Neural progenitor cell (in vitro differentiated cells): ENCODE data around the gene DCLK2. TPM values are rescaled to one million over a fixed set of nuclear protein-coding genes. Genes with fewer than 3 reads are reported as not detected.

ENCODE experiments used
- DNase-seq: peaks from one replicate; pipeline ENCODE4 v3.0.0-alpha.2; 2016; ENCODE audit warnings: low spot score
- H2AFZ ChIP-seq: fragments of 200-600 bp; sonication (generic); replicated peaks from 2 replicates; pipeline ENCODE4 v1.6.1; 2016; ENCODE audit warnings: antibody characterized with exemption
- H3F3A ChIP-seq: fragments of 200-600 bp; sonication (generic); 2 replicates; pipeline ENCODE4 v1.6.1; 2016; ENCODE audit warnings: antibody characterized with exemption, low read depth
- H3K27ac ChIP-seq: fragments of 200-600 bp; sonication (generic); 2 replicates; pipeline ENCODE4 v1.5.1; 2016; ENCODE audit warnings: mild to moderate bottlenecking
- H3K27me3 ChIP-seq: fragments of 200-600 bp; sonication (generic); 2 replicates; pipeline ENCODE4 v1.6.1; 2016; ENCODE audit warnings: mild to moderate bottlenecking, moderate library complexity
- H3K36me3 ChIP-seq: fragments of 200-600 bp; sonication (generic); 2 replicates; pipeline ENCODE4 v1.5.1; 2016
- H3K4me1 ChIP-seq: fragments of 200-600 bp; sonication (generic); 2 replicates; pipeline ENCODE4 v1.6.1; 2016; ENCODE audit warnings: mixed run types
- H3K4me2 ChIP-seq: fragments of 200-600 bp; sonication (generic); 2 replicates; pipeline ENCODE4 v1.6.1; 2016
- H3K4me3 ChIP-seq: fragments of 200-600 bp; sonication (generic); 2 replicates; pipeline ENCODE4 v1.5.1; 2016
- H3K79me2 ChIP-seq: fragments of 200-600 bp; sonication (generic); 2 replicates; pipeline ENCODE4 v1.6.1; 2016; ENCODE audit warnings: low read depth
- H3K9ac ChIP-seq: fragments of 200-600 bp; sonication (generic); 2 replicates; pipeline ENCODE4 v1.6.1; 2016
- H3K9me3 ChIP-seq: fragments of 200-600 bp; sonication (generic); 2 replicates; pipeline ENCODE4 v1.5.1; 2016; ENCODE audit warnings: low read depth
- H4K20me1 ChIP-seq: fragments of 200-600 bp; sonication (generic); 2 replicates; pipeline ENCODE4 v1.6.1; 2016; ENCODE audit warnings: low read depth
- H3K27ac Mint-ChIP-seq: 3 replicates; pipeline ENCODE4 v1.8.0; 2021; ENCODE audit warnings: mixed read lengths
- H3K27me3 Mint-ChIP-seq: 2 replicates; pipeline ENCODE4 v1.8.0; 2022; ENCODE audit warnings: low read depth, mild to moderate bottlenecking, inconsistent platforms, moderate library complexity, mixed read lengths; ENCODE audit not compliant: insufficient read depth
- H3K36me3 Mint-ChIP-seq: 3 replicates; pipeline ENCODE4 v1.8.0; 2021; ENCODE audit warnings: mixed read lengths
- H3K4me1 Mint-ChIP-seq: 3 replicates; pipeline ENCODE4 v1.8.0; 2021; ENCODE audit warnings: mixed read lengths
- H3K4me3 Mint-ChIP-seq: 3 replicates; pipeline ENCODE4 v1.8.0; 2021; ENCODE audit warnings: mild to moderate bottlenecking, moderate library complexity, mixed read lengths
- H3K9me3 Mint-ChIP-seq: 3 replicates; pipeline ENCODE4 v1.8.0; 2020; ENCODE audit warnings: mixed read lengths
- CTCF ChIP-seq: fragments of 200-600 bp; sonication (generic); IDR thresholded peaks from 2 replicates; pipeline ENCODE4 v1.5.1; 2017; ENCODE audit warnings: antibody characterized with exemption, mild to moderate bottlenecking
- EZH2 ChIP-seq: fragments of 200-600 bp; sonication (generic); IDR thresholded peaks from 2 replicates; pipeline ENCODE4 v1.6.1; 2017; ENCODE audit warnings: antibody characterized with exemption, mild to moderate bottlenecking, moderate library complexity
- EZH2phosphoT487 ChIP-seq: fragments of 200-600 bp; sonication (generic); IDR thresholded peaks from 2 replicates; pipeline ENCODE4 v1.6.1; 2017; ENCODE audit warnings: antibody characterized with exemption
- total RNA-seq: library from RNA; depleted of rRNA; stranded (reverse); fragments of >200 nt; gene quantifications from 2 replicates; pipeline ENCODE4 v1.2.3, GENCODE V29; 2015; ENCODE audit warnings: low replicate concordance

Gene DCLK2
- total RNA-seq, 1 donor from 2014 or later = 11.7 TPM

GRCh38 chr4:150104404-150105027, 26.3 kb downstream of the DCLK2 start:
- Mint-ChIP-seq H3K27me3 (no peaks in the 10 kb centered on the region), H3K4me3 (no peak overlapping the region), H3K9me3 (peaks cover 2% of the 10 kb centered on the region), H3K27ac (no peak overlapping the region), H3K4me1 (peaks cover 2% of the 10 kb centered on the region), H3K36me3 (peaks cover 20% of the 10 kb centered on the region)
- Histone ChIP-seq H3K4me2 (no peak overlapping the region), H2AFZ (no peak overlapping the region), H3K79me2 (no peaks in the 10 kb centered on the region), H3K4me1 (no peaks in the 10 kb centered on the region), H4K20me1 (no peaks in the 10 kb centered on the region), H3K4me3 (no peak overlapping the region), H3K27ac (peak overlapping the region; percentile 15), H3K9me3 (no peaks in the 10 kb centered on the region), H3K9ac (no peak overlapping the region), H3F3A (no peaks in the 10 kb centered on the region), H3K27me3 (no peaks in the 10 kb centered on the region), H3K36me3 (no peaks in the 10 kb centered on the region)
- no peak for DNase-seq
- TF ChIP-seq EZH2phosphoT487 (no peak), CTCF (no peak), EZH2 (no peak)

- Histone ChIP-seq H2AFZ (no peak overlapping the region), H3F3A (no peaks in the 10 kb centered on the region), H3K9ac (no peak overlapping the region), H3K27ac (no peak overlapping the region), H3K9me3 (no peaks in the 10 kb centered on the region), H3K4me3 (no peak overlapping the region), H3K4me2 (no peak overlapping the region), H3K27me3 (no peaks in the 10 kb centered on the region), H3K4me1 (no peaks in the 10 kb centered on the region), H3K79me2 (no peaks in the 10 kb centered on the region), H4K20me1 (no peaks in the 10 kb centered on the region), H3K36me3 (no peaks in the 10 kb centered on the region)
- TF ChIP-seq EZH2 (no peak), EZH2phosphoT487 (no peak), CTCF (no peak)
- Mint-ChIP-seq H3K27ac (no peak overlapping the region), H3K4me1 (peaks cover 2% of the 10 kb centered on the region), H3K4me3 (no peak overlapping the region), H3K27me3 (no peaks in the 10 kb centered on the region), H3K9me3 (peaks cover 13% of the 10 kb centered on the region), H3K36me3 (peaks cover 32% of the 10 kb centered on the region)
- no peak for DNase-seq
Measured at GRCh38 chr4:150106886-150107285, 28.6 kb downstream of the DCLK2 start.

GRCh38 chr4:150108691-150109090, 30.4 kb downstream of the DCLK2 start:
- Histone ChIP-seq H3K9me3 (no peaks in the 10 kb centered on the region), H3K4me1 (no peaks in the 10 kb centered on the region), H3K4me2 (no peak overlapping the region), H3K4me3 (no peak overlapping the region), H3K36me3 (no peaks in the 10 kb centered on the region), H3K79me2 (no peaks in the 10 kb centered on the region), H3K27me3 (no peaks in the 10 kb centered on the region), H3K9ac (no peak overlapping the region), H4K20me1 (no peaks in the 10 kb centered on the region), H3F3A (no peaks in the 10 kb centered on the region), H2AFZ (no peak overlapping the region), H3K27ac (no peak overlapping the region)
- no peak overlapping the region for H3K4me3 Mint-ChIP-seq
- TF ChIP-seq CTCF (no peak), EZH2phosphoT487 (no peak), EZH2 (no peak)
- no peak overlapping the region for H3K27ac Mint-ChIP-seq
- H3K4me1 Mint-ChIP-seq = peaks cover 2% of the 10 kb centered on the region
- no peak for DNase-seq
- peaks cover 36% of the 10 kb centered on the region for H3K36me3 Mint-ChIP-seq
- peaks cover 24% of the 10 kb centered on the region for H3K9me3 Mint-ChIP-seq
- H3K27me3 Mint-ChIP-seq = no peaks in the 10 kb centered on the region
